IMR-90 (cell line): ENCODE measurements around the gene CALML4.

Source experiments
- CEBPB ChIP-seq: IDR thresholded peaks from 2 replicates; pipeline ENCODE4 v1.6.1; 2012; ENCODE audit warnings: low read depth, low read length, improper control_type of control experiment
- CTCF ChIP-seq: conservative IDR thresholded peaks from 2 replicates; pipeline ENCODE4 v1.5.1; 2012; ENCODE audit warnings: mild to moderate bottlenecking, low read depth, low read length, improper control_type of control experiment
- FOS ChIP-seq: fragments of 150-350 bp; IDR thresholded peaks from 2 replicates; pipeline ENCODE4 v1.6.1; 2016; ENCODE audit warnings: low read depth, low read length
- MXI1 ChIP-seq: IDR thresholded peaks from 2 replicates; pipeline ENCODE4 v1.6.1; 2012; ENCODE audit warnings: low read depth, mild to moderate bottlenecking, low read length, moderate library complexity, borderline replicate concordance
- POLR2A ChIP-seq: IDR thresholded peaks from 2 replicates; pipeline ENCODE4 v1.6.1; 2012; ENCODE audit warnings: mild to moderate bottlenecking, low read depth, low read length
- RFX5 ChIP-seq: IDR thresholded peaks from 2 replicates; pipeline ENCODE4 v1.8.0; 2012; ENCODE audit warnings: low read depth, mild to moderate bottlenecking, low read length, moderate library complexity
- SMC3 ChIP-seq: fragments of 150-350 bp; IDR thresholded peaks from 2 replicates; pipeline ENCODE4 v1.6.1; 2016; ENCODE audit warnings: low read depth, mild to moderate bottlenecking, antibody characterized with exemption, low read length, moderate library complexity
- TF ChIP-seq, protein P1 (sequence below): fragments of 150-350 bp; IDR thresholded peaks from 2 replicates; pipeline ENCODE4 v1.6.1; 2016; ENCODE audit warnings: low read depth, mild to moderate bottlenecking, low read length, moderate library complexity, borderline replicate concordance

GRCh38 chr15:68200016-68200861 is 4.9 kb downstream of the CALML4 start:
- TF ChIP-seq CTCF (no peak), POLR2A (no peak), SMC3 (no peak), MXI1 (no peak), RFX5 (no peak), FOS (no peak), CEBPB (no peak)
- TF ChIP-seq, protein P1, sequence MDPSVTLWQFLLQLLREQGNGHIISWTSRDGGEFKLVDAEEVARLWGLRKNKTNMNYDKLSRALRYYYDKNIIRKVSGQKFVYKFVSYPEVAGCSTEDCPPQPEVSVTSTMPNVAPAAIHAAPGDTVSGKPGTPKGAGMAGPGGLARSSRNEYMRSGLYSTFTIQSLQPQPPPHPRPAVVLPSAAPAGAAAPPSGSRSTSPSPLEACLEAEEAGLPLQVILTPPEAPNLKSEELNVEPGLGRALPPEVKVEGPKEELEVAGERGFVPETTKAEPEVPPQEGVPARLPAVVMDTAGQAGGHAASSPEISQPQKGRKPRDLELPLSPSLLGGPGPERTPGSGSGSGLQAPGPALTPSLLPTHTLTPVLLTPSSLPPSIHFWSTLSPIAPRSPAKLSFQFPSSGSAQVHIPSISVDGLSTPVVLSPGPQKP: no peak
